ENCODE results near the gene RACK1.

Gene RACK1

DNA sequence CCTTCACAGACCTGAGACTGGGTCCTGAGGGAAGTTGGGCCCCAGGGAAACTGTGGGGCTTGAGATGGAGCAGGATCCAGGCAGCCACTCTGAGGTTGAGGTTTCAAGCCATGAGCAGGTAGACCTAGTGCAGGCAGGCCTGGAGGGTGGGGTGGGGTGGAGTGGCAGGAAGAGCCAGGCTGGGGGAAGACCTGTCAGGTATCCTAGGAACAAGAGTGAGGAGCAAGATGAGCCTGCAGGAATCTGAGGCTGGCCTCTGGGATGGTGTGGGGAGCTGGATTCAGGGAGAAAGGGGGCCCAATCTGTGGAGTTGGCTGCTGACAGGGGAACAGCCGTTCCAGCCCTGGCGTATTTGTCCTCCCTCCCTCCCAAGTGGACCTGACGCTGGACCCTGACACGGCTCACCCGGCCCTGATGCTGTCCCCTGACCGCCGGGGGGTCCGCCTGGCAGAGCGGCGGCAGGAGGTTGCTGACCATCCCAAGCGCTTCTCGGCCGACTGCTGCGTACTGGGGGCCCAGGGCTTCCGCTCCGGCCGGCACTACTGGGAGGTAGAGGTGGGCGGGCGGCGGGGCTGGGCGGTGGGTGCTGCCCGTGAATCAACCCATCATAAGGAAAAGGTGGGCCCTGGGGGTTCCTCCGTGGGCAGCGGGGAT is 9.8 kb downstream of the RACK1 start:
- DNase-seq (ENCODE audit: low read depth in 2 of 2), result no peak

DNA sequence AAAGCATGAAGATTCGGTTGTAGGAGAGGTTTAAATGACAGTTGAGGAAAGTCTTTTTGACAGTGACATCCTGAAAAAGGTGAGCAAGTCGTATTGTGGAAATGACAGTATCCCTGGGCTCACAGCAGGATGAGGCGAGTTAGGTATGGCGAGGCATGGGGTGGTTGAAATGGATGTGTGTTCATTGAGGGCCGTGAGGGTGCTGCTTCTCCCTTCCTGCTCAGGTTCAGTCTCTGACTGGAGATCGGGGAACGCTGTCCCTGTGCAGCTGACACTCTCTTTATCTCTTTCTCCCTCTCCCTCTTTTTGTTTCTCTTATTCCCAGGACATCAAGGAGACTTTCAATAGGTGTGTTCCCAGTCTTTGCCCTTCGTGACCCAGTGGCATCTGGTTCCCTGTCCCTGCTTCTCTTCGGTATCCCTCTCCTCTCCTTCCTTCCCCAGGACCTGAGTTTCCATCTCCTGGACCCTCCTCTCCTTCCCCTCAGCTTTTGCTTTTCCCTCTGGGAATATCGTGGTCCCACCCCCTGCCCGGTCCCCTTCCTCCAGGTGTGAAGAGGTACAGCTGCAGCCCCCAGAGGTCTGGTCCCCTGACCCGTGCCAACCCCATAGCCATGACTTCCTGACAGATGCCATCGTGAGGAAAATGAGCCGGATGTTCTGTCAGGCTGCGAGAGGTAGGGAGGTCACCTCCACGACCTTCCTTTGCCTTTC is 10.5 kb downstream of the RACK1 start:
- DNase-seq (ENCODE audit: low read depth in 2 of 2), result no peak

DNA sequence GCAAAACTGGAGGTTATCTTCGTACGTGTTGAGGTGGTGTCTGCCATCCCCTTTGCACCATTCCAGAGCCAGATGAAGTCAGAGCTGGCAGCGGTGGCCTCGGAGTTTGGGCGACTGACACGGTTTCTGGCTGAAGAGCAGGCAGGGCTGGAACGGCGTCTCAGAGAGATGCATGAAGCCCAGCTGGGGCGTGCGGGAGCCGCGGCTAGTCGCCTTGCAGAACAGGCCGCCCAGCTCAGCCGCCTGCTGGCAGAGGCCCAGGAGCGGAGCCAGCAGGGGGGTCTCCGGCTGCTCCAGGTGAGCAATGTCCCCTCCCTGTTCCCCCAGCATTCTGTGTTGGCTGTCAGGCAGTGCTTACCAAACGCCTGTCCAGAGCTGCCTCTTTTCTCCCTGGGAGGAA is 11.1 kb downstream of the RACK1 start:
- no peak for DNase-seq (ENCODE audit: low read depth in 2 of 2)

DNA sequence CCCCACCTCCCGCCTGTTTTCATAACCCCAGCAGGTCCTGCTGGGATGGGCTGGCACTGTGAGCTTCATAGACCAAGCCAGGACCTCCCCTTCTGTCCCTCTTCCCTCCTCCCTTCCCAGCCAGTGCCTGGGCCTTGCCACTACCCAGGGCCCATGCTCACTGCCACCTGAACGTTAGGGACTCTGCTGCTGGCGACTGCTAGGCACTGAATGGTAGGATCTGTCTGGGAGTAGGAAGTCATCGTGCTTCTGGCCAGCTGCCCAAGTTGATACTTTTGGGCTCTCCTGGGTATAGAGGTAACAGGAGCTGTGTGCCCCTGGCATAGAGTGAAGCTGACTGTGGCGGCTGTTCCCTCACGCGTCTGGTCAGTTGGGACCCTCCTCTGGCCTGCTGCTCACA is 12.3 kb downstream of the RACK1 start:
- no peak for DNase-seq (ENCODE audit: low read depth in 2 of 2)

DNA sequence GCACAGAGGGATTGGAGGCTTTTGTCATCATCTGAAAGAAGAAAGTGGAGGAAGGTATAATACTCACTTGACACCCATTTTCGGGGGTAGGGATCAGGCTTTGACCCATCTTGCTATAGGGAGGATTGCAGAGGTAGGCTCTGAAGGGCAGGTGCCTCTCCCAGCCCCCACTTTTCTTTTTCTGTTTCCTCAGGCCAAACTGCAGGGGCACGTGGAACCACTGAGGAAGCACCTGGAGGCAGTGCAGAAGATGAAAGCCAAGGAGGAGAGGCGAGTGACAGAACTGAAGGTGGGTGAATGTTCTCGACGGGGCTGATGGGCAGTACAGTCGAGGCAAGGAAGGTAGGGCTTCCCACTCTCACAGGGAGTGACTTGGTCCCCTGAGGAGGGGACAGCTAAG is 13.2 kb downstream of the RACK1 start:
- no peak for DNase-seq (ENCODE audit: low read depth in 2 of 2)

DNA sequence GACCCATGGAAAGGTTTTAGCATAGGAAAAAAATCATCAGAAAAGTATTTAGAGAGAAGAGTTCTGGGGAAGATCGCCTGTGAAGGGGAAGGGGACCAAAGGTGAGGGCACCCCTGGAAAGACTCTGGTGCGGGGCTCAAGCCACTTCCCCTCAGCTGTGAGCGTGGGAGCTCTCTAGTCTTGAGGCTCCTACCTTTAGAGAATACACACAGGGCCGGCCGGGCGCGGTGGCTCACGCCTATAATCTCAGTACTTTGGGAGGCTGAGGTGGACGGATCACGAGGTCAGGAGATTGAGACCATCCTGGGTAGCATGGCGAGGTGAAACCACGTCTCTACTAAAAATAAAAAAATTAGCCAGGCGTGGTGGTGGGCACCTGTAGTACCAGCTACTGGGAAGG is 13.7 kb downstream of the RACK1 start:
- DNase-seq (ENCODE audit: low read depth in 2 of 2), result no peak

DNA sequence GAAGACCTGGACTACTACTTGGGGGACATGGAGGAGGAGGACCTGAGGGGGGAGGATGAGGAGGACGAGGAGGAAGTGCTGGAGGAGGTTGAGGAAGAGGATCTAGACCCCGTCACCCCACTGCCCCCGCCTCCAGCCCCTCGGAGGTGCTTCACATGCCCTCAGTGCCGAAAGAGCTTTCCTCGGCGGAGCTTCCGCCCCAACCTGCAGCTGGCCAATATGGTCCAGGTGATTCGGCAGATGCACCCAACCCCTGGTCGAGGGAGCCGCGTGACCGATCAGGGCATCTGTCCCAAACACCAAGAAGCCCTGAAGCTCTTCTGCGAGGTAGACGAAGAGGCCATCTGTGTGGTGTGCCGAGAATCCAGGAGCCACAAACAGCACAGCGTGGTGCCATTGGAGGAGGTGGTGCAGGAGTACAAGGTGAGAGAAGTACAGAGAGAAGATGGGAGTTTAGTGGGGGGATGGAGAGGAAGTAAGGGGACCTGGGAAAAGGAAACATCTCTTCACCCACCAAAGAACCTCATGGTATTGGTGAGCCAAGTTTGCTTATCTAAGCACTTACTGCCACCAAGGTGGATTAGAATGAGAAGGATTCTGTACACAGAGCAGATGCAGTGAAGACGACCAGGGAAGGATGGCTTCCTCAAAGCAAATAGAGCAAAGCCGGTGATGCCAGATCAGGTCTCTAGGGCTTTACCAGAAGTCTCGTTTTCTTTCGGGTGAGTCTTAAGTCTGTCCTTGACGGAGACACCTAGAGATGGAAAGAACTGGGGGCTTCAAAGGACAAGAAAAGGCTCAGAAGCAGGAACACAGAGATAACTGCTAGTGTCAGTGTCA is 19.1 kb downstream of the RACK1 start:
- no peak for DNase-seq (ENCODE audit: low read depth in 2 of 2)

DNA sequence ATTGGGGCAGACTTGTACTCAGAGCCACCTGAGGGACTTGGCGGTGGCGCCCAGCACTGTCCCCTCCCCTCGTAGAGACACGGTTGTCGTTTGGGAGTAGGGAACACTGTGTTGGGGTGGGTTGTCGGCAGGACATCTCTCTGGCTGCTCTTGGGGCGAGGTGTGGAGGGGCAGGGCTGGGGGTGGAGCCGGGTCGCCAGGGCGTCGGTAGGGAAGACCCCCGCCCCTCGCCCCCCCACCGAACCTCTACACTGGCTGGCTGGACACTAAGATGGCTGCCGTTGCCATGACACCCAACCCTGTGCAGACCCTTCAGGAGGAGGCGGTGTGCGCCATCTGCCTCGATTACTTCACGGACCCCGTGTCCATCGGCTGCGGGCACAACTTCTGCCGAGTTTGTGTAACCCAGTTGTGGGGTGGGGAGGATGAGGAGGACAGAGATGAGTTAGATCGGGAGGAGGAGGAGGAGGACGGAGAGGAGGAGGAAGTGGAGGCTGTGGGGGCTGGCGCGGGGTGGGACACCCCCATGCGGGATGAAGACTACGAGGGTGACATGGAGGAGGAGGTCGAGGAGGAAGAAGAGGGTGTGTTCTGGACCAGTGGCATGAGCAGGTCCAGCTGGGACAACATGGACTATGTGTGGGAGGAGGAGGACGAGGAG is 19.8 kb downstream of the RACK1 start:
- DNase-seq (ENCODE audit: low read depth in 2 of 2), result no peak

DNA sequence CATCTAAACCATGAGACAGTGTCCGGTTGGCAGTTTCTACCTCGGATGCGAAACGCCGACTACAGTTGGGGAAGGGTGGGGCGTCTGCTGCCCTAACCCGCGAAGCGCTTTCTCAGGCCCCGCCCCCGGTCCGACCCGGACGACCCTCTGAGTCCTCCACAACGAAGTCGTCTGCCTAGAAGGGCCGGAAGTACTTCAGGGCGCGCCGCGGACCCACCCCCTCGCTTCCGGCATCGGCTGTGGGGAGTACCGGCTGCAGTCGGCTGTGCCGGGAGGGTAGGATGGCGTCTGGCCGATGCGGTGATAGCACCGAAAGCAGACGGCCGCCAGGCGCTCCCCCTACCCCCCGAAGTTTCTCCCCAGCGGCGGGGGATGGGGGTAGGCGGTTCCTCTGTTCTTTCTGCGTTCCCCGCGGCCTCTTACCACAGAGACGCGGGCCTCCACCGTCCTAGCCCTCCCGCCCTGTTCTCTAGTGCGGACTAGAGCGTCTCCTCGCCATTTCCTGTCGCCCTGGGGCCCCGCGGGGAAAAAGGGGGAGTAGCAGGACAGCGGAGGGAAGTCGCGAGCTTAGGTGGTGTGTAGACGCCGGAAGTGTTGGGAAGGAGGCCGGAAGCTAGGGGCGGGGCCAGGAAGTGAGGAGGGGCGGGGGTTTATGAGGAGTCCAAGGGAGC is 20.5 kb downstream of the RACK1 start, which contains the start of gene TRIM41:
Gene TRIM41 (plus strand): TSS at position 224 of the 671 bp plus-strand sequence. CDS start 719 bp downstream, outside the sequence.
- DNase-seq (ENCODE audit: low read depth in 2 of 2), result peak; percentile 97 to 98

DNA sequence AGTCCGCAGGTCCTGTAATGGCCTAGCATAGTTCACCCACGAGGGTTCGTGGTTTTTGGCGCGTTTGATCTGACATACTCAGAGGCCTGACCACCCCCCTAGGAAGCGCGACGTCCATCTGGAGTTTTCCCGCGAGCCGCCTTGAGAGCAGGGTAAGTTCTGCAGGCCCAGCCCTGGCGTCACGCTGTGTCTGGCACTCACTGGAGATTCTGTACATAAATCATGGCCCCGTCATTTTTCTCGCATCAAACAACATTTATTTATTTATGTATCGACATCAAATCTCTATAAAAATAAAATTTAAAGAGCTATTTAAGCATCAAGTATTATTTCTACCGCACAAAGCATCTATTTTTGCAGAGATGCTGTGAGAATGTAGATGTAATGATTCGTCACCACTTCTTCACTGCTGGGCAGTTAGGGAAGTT is 21.1 kb downstream of the RACK1 start:
- DNase-seq (ENCODE audit: low read depth in 2 of 2), result no peak

DNA sequence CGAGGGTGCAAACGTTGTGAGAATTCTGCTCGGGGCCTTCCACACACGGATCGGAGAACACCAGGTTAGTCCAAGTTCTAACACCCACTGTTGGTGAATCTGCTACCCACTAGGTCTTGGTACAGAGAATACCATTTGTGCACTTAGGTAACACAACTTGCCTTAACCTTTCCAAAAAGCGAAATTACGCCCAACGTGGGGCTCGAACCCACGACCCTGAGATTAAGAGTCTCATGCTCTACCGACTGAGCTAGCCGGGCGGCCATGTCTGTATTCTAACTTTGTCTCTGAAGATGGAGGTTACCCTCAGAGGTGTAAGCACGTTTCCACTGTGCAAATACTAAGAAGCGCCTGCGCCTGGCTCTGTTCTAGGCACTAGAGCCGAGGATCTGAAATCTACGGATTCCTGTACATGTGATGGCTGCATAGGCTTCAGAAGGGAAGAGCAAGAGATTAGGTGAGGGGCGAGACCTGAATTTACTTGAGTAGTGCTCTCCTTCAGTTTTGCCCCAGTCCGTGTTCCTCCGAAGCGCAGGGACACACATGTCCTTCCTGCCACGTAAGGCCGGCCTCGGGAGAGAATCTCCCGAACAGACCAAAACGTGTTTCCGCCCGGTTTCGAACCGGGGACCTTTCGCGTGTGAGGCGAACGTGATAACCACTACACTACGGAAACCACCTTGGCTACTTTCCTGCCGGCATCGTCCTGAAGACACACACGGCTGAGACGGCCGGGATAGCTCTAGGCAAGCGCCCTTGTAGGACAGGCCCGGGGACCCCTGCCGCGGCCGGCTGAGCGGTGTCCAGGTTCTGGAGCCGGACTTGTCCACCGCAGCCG is 21.7 kb downstream of the RACK1 start:
- DNase-seq (ENCODE audit: low read depth in 2 of 2), result peak; percentile 94 to 95

DNA sequence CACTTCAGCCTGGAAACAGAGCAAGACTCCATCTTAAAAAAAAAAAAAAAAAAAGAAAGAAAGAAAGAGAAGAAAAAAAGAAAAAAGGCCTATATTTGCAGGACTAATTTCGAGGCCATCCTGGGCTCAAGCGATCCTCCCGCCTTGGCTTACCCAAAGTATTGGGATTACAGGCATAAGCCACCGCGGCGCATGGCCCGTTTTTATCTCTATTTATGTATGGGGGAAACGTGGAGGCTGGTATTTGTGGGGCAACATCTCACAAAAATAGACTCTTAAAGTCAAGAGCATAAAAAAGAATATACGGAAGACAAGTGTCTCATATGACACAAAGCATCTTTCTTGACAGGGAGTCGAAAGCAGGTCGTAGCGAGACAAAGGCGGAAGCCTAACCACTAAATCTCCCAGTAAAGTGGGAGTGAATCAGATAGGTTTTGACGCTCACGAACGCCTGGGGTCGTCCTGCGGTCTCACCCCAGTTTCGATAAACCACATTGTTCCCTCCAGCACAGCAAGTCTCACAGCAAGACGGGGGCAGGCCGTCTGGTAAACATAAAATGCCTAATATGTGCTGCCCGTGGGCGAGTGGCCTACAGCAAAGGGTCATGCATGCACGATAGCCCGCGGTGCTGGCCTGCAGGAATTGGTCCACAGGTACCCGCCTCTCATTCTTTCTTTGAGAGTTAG is 22.5 kb downstream of the RACK1 start:
- no peak for DNase-seq (ENCODE audit: low read depth in 2 of 2)

DNA sequence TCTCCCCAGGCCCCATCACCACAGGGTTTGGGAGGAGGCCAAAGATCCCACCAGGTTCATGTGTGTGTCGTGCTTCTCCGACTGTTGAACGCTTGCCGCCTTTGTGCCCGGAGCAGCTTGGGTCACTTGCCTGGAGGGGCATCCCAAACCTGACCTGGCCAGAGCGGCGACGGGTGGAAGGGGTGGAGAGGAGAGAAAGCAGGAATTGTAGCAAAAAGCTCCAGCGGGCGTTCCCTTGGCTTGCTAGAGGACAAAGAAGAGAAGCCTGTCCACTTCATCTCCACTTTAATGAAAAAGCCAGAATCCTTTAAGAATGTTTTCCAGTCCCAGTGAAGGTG is 23.6 kb downstream of the RACK1 start:
- no peak for DNase-seq (ENCODE audit: low read depth in 2 of 2)

DNA sequence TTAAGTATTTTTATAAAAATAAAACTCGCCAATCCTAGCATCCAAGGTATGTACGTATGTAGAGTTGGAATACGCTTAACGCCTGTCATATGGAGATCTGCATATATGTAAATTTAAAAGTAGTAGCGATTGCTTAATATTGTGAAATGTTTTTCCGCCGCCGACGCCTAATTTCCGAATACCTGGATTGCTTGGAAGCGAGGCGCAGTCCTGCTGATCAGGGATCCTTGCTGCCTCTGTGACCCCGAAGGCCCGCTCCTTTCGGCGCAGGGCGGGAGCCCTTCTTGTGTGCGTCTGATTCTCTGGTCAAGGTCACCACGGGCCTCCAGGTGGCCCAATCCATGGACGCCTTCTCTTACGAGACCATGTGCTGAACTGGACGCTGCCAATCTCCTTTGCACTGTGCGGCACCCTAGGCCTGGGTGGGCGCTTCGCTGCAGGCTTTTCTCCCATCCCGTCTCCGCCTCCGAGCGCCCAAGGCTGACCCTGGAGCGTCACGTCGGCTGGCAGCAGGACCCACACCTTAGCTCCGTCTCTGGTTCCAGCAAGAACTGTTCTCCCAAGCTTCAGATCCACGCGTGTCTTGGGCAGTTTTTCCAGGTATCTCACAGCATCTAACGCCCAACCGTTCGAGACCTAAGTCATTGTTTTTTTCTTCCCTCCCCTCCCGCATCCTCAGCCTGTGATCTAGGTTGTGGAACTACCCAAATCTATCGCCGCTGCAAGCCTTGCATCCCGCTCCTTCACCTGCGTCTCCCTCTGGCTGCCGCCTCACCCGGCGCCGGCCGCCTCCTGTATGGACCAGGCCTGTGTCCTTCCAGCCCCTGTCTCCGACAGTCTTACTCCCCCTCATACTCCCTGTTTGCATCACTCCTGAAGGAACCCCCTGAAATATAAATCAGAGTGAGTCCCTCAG is 24.2 kb downstream of the RACK1 start:
- no peak for DNase-seq (ENCODE audit: low read depth in 2 of 2)

DNA sequence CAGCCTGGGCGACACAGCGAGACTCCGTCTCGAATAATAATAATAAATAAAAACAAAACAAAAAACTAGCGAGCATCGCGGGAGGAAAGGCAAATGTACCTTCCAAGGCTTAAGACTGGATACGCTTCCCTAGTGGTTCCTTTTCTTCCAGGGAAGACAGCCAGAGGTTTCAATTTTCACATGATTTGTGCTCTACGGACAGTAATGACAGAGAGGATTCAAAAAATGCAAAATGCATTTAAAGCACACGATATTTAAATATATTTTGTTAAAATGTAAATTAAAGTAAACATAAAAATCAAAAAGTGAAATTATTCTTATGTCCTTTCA is 24.9 kb downstream of the RACK1 start:
- DNase-seq (ENCODE audit: low read depth in 2 of 2), result no peak

DNA sequence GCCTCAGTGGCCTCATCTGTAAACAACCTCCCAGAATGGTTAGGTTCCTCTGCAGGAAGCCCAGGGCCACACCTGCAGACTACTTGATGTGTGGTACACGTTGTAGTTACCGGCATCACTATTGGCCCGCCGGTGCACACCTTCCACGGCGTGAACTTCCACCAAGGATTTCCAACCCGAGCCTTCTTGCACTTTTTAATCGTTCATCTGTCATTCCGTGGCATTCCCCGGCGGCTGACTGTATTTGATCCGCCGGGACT is 26.0 kb downstream of the RACK1 start:
- DNase-seq (ENCODE audit: low read depth in 2 of 2), result no peak

DNA sequence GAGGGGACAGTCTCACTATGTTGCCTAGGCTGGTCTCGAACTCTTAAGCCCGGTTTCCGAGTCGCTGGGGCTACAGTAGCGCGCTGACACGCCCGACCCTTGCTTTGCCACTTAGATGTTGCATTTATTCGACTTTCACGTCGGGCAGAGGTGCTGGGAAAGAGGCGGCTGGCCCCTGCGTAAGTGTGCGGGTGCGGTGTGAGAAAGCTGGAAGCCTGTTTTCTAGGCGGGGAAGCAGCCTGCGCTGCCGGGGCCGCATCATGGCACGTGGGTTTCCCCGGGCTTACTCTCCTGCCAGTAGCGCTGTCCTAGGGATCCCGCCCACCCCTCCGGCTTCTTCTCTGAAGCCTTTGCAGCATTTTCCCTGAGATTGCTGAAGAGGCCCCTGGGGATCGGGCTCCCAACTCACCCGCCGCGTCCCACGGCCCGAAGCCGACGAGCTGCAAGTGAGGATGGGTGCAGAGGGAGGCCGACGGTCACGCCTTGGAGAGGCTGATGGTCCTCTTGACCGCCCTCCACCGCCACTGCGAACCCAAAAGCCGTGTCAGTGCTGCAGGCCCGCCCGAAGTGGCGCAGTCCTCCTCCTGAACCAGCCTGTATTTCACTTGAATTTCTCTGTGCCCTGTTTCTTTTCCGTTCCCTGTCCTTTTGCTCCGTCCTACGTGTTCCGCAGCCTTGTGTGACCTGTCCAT is 26.4 kb downstream of the RACK1 start:
- no peak for DNase-seq (ENCODE audit: low read depth in 2 of 2)

DNA sequence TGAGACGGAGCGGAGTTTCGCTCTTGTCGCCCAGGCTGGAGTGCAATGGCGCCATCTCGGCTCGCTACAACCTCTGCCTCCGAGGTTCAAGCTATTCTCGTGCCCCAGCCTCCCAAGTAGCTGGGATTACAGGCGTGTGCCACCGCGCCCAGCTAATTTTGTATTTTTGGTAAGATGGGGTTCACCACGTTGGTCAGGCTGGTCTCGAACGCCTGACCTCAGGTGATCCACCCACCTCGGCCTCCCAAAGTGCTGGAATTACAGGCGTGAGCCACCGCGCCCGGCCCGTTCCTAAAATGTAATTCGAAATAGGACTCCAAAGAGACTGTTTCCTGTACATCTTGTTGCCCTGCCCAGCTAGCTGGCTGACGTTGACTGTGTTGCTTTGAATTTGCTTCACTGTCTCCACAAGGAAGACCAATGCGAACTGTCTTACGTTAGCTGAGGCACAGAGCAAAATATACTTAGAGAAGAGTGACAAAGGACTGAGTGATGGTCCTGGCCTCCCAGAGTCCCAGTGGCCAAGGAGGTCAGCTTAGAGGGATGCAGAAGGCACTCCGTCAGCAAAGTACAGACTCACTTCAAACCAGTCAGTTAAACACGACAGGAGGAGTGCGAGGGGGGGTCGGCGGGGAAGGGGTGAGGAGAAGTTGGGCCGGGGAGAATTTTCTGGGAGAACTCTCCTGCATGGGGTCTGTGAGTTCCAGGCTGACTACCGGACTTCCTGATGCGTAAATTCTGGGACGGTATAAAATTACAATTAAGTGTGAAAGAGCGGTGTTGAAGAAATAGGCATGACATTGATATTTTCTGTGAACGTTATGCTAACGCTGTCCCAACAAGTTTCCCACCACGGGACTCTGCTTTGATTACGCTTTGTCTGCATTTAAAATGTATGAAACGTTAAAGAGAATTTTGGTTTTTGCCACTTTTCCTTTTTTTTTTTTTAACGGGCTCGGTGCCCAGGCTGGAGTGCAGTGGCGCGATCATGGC is 27.4 kb downstream of the RACK1 start:
- DNase-seq (ENCODE audit: low read depth in 2 of 2), result no peak

All from fibroblast of skin of left biceps (primary cell).